Measurements from ENCODE around the gene TSPOAP1. TPM values are rescaled to one million over a fixed set of nuclear protein-coding genes. Genes with fewer than 3 reads are reported as not detected.

Gene TSPOAP1
- total RNA-seq, 4 donors from 2014 or later, result 19.5 to 35.4 (median 22.1) TPM

- H3K27ac ChIP-seq, result no peak overlapping the region
- TF ChIP-seq POLR2A (IDR thresholded peaks at IDR 0.05) (no peak), CTCF (IDR thresholded peaks at IDR 0.05) (no peak)
- no peak for DNase-seq
- H3K4me1 ChIP-seq, result no peaks in the 10 kb centered on the region
- no peaks in the 10 kb centered on the region for H3K36me3 ChIP-seq
- H3K4me3 ChIP-seq (replicated peaks in 1 of 3), result no peak overlapping the region
- intact Hi-C loops (cut with DNase I), result no loop called here
- H3K27me3 ChIP-seq, result no peaks in the 10 kb centered on the region
- H3K9me3 ChIP-seq, result no peaks in the 10 kb centered on the region
- WGBS, 2 donors, result 93 to 94% methylated on average over 7 of the region's 7 CpGs
Observed at GRCh38 chr17:58265902-58266875, 62.4 kb downstream of the TSPOAP1 start.

DNA sequence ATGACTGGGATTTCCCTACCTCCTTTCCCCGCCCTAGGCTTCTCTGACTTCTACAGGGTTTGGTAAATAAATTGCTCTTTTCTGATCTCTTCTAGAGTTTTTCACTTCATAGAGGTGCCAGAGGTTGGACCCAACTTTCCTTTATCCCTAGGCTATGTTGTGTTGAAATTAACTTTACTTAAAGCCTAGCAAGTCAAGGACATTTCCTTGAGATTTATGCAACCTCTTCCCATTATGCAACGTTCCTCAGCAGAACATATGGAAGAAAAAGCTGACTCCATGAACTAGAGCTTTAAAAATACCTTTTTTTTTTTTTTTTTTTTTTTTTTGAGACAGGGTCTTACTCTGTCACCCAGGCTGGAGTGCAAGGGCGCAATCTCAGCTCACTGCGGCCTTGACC lies 63.3 kb downstream of the TSPOAP1 start:
- Histone ChIP-seq H3K27ac (no peak overlapping the region), H3K4me1 (no peaks in the 10 kb centered on the region), H3K9me3 (no peaks in the 10 kb centered on the region), H3K27me3 (no peaks in the 10 kb centered on the region), H3K36me3 (no peaks in the 10 kb centered on the region), H3K4me3 (replicated peaks in 1 of 3) (no peak overlapping the region)
- WGBS, 2 donors, result 86 to 91% methylated on average over 4 of the region's 4 CpGs
- intact Hi-C loops (cut with DNase I), result no loop called here
- DNase-seq, result no peak
- TF ChIP-seq POLR2A (IDR thresholded peaks at IDR 0.05) (no peak), CTCF (IDR thresholded peaks at IDR 0.05) (no peak)

- no peak overlapping the region for H3K4me3 ChIP-seq (replicated peaks in 1 of 3)
- 81 to 85% methylated on average over 6 of the region's 6 CpGs for WGBS, 2 donors
- H3K27ac ChIP-seq, result no peak overlapping the region
- DNase-seq, result no peak
- intact Hi-C loops (cut with DNase I), result no loop called here
- no peaks in the 10 kb centered on the region for H3K9me3 ChIP-seq
- H3K27me3 ChIP-seq, result no peaks in the 10 kb centered on the region
- no peaks in the 10 kb centered on the region for H3K4me1 ChIP-seq
- no peak for TF ChIP-seq CTCF (IDR thresholded peaks at IDR 0.05)
- TF ChIP-seq POLR2A (IDR thresholded peaks at IDR 0.05), result no peak
- no peaks in the 10 kb centered on the region for H3K36me3 ChIP-seq
Observed at GRCh38 chr17:58264407-58265103, 64.0 kb downstream of the TSPOAP1 start.

GRCh38 chr17:58263773-58264172 lies 64.8 kb downstream of the TSPOAP1 start:
- 77 to 85% methylated on average over 1 of the region's 1 CpG for WGBS, 2 donors
- intact Hi-C loops (cut with DNase I), result no loop called here

More at GRCh38 chr17:58263773-58264172, 64.8 kb downstream of the TSPOAP1 start:
- H3K27ac ChIP-seq, result no peak overlapping the region
- no peaks in the 10 kb centered on the region for H3K9me3 ChIP-seq
- DNase-seq, result no peak
- no peaks in the 10 kb centered on the region for H3K27me3 ChIP-seq
- TF ChIP-seq CTCF (IDR thresholded peaks at IDR 0.05) (no peak), POLR2A (IDR thresholded peaks at IDR 0.05) (no peak)
- no peak overlapping the region for H3K4me3 ChIP-seq (replicated peaks in 1 of 3)
- H3K36me3 ChIP-seq, result no peaks in the 10 kb centered on the region
- no peaks in the 10 kb centered on the region for H3K4me1 ChIP-seq
